GM12878 (cell line): Measurements from ENCODE around the gene TDRD7. TPM values are rescaled to one million over a fixed set of nuclear protein-coding genes. Genes with fewer than 3 reads are reported as not detected.

Experiments
- CHD1 ChIP-seq: IDR thresholded peaks from 2 replicates; pipeline ENCODE4 v1.6.1; 2012; ENCODE audit warnings: low read depth, low read length, improper control_type of control experiment
- E4F1 ChIP-seq: fragments of 450-650 bp; IDR thresholded peaks from 2 replicates; pipeline ENCODE4 v1.6.1; 2018; ENCODE audit warnings: borderline replicate concordance, mild to moderate bottlenecking; ENCODE audit not compliant: partially characterized antibody
- FOXK2 ChIP-seq: fragments of 450-650 bp; IDR thresholded peaks from 2 replicates; pipeline ENCODE4 v1.6.1; 2017; ENCODE audit warnings: mild to moderate bottlenecking, moderate library complexity
- FOXM1 ChIP-seq: IDR thresholded peaks from 2 replicates; pipeline ENCODE4 v1.6.1; 2012; ENCODE audit warnings: low read depth, mild to moderate bottlenecking, inconsistent platforms, low read length, moderate library complexity
- JUNB ChIP-seq: IDR thresholded peaks from 2 replicates; pipeline ENCODE4 v1.6.1; 2016; ENCODE audit warnings: antibody characterized with exemption, mild to moderate bottlenecking
- MAX ChIP-seq: IDR thresholded peaks from 2 replicates; pipeline ENCODE4 v1.6.1; 2012; ENCODE audit warnings: low read depth, low read length, improper control_type of control experiment
- RELB ChIP-seq: fragments of 450-650 bp; IDR thresholded peaks from 2 replicates; pipeline ENCODE4 v1.6.1; 2017; ENCODE audit warnings: low read depth, mild to moderate bottlenecking, moderate library complexity
- SUZ12 ChIP-seq: fragments of 200-600 bp; sonication (generic); IDR thresholded peaks from one replicate; pipeline ENCODE4 v1.6.1; 2018; ENCODE audit warnings: antibody characterized with exemption, mild to moderate bottlenecking; ENCODE audit not compliant: unreplicated experiment
- TCF3 ChIP-seq: IDR thresholded peaks from 2 replicates; pipeline ENCODE4 v1.6.1; 2012; ENCODE audit warnings: low read depth, mild to moderate bottlenecking, low read length, borderline replicate concordance; ENCODE audit not compliant: insufficient read depth
- polyA plus RNA-seq, 11 experiments: library from polyadenylated mRNA; depleted of rRNA in 4 of 11; unstranded in 6 of 11; stranded (reverse) in 5 of 11; fragments of >200 nt; fragmentation: Nextera tagmentation in 4 of 11; fragmentation: Illumina TruSeq in 1 of 11; extraction: Ambion mirVana in 4 of 11; extraction: Trizol in 1 of 11; gene quantifications; 1 replicate in 1 of 11; 2 replicates in 10 of 11; pipeline versions ENCODE4 v1.2.1 to v1.2.3, GENCODE V29; 2011 to 2016; ENCODE audit warnings: inconsistent platforms in 2 of 11, missing spikeins in 2 of 11, low read depth in 1 of 11
- total RNA-seq, 4 experiments: library from RNA; depleted of rRNA in 3 of 4; stranded (reverse); fragments of >200 nt in 3 of 4; fragmentation: Illumina TruSeq in 1 of 4; extraction: Trizol in 1 of 4; gene quantifications; 2 replicates each; pipeline versions ENCODE4 v1.2.1 to v1.2.3, GENCODE V29; 2013 to 2021

The TDRD7 gene
- total and polyA plus RNA-seq, 10 of the 15 experiments (the other 5 are each of a cell fraction or from before 2014, with no cell fraction given) = 5.7 to 26.4 (median 16.2) TPM

GRCh38 chr9:97425973-97426336, 14.1 kb downstream of the TDRD7 start (continued):
- TF ChIP-seq E4F1 = no peak
- no peak for TF ChIP-seq SUZ12
- TF ChIP-seq FOXK2 = no peak
- no peak for TF ChIP-seq TCF3
- no peak for TF ChIP-seq JUNB
- TF ChIP-seq RELB = no peak
- TF ChIP-seq MAX = no peak
- TF ChIP-seq FOXM1 = no peak
- TF ChIP-seq CHD1 = no peak
